Astrocyte of the spinal cord (primary cell): ENCODE results near the gene ZC2HC1B.
A peak's percentile ranks its signal among the peaks of the same experiment; 100 is the strongest.
"Not testable (repeated sequence)": the region's sequence is repeated elsewhere in the genome, so short reads cannot be mapped to it uniquely, and the experiment has no call there.

Experiments used
- DNase-seq: peaks from one replicate; pipeline ENCODE4 v3.0.0; 2011; ENCODE audit warnings: low read depth, low spot score
- H3K4me3 ChIP-seq: 2 replicates; pipeline ENCODE4 v1.5.1; 2011; ENCODE audit warnings: low read depth, mild to moderate bottlenecking, low read length, moderate library complexity
- in situ Hi-C: cut with HindIII; loops from 2 replicates; pipeline ENCODE4 v1.10.0; 2017; ENCODE audit warnings: low sequenced_read_pairs
- TF ChIP-seq, protein P1 (sequence below): IDR thresholded peaks from 2 replicates; pipeline ENCODE4 v1.5.1; 2012; ENCODE audit warnings: low read depth, mild to moderate bottlenecking, low read length, inconsistent platforms

ZC2HC1B gene

GRCh38 chr6:143900358-143900757, 36.1 kb downstream of the ZC2HC1B start:
- TF ChIP-seq, protein P1, sequence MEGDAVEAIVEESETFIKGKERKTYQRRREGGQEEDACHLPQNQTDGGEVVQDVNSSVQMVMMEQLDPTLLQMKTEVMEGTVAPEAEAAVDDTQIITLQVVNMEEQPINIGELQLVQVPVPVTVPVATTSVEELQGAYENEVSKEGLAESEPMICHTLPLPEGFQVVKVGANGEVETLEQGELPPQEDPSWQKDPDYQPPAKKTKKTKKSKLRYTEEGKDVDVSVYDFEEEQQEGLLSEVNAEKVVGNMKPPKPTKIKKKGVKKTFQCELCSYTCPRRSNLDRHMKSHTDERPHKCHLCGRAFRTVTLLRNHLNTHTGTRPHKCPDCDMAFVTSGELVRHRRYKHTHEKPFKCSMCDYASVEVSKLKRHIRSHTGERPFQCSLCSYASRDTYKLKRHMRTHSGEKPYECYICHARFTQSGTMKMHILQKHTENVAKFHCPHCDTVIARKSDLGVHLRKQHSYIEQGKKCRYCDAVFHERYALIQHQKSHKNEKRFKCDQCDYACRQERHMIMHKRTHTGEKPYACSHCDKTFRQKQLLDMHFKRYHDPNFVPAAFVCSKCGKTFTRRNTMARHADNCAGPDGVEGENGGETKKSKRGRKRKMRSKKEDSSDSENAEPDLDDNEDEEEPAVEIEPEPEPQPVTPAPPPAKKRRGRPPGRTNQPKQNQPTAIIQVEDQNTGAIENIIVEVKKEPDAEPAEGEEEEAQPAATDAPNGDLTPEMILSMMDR = no peak
- DNase-seq = no peak
- H3K4me3 ChIP-seq = no peak overlapping the region
- in situ Hi-C loops = no loop called here

- TF ChIP-seq, protein P1 = no peak
- H3K4me3 ChIP-seq = no peak overlapping the region
- in situ Hi-C loops = no loop called here
- peak; percentile 6 for DNase-seq
Observed at GRCh38 chr6:143901885-143902750, 37.8 kb downstream of the ZC2HC1B start.

DNA sequence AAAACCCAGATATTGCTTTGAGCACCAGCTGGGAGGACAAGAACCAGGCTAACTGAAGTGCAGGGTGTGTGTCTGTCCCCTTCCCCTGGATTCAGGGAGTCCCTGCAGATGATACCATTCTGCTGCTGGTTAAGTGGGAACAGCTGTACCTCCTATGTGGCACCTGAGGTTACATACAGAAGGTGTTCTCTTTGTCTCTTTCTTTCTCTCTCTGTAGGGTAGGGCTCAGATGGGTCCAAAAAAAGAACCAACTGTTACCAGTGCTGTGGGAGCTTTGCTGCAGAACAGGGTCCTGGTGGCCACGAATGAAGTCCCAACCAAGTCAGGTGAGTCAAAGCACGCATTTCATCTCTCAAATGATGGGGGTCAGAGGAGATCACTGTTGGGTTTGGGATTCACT, 38.6 kb downstream of the ZC2HC1B start:
- no peak overlapping the region for H3K4me3 ChIP-seq
- no peak for DNase-seq
- TF ChIP-seq, protein P1 = no peak
- in situ Hi-C loops = no loop called here

DNA sequence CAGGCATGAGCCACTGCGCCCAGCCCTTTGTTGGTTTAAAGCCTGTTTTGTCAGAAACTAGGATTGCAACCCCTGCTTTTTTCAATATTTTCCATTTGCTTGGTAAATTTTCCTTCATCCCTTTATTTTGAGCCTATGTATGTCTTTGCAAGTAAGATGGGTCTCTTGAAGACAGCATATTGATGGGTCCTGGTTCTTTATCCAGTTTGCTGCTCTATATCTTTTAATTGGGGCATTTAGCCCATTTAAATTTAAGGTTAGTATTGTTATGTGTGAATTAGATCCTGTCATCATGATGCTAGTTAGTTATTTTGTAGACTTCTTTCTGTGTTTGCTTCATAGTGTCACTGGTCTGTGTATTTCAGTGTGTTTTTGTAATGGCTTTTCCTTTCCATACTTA, 46.8 kb downstream of the ZC2HC1B start:
- in situ Hi-C loops = no loop called here
- TF ChIP-seq, protein P1 = no peak
- no peak for DNase-seq
- H3K4me3 ChIP-seq = no peak overlapping the region

DNA sequence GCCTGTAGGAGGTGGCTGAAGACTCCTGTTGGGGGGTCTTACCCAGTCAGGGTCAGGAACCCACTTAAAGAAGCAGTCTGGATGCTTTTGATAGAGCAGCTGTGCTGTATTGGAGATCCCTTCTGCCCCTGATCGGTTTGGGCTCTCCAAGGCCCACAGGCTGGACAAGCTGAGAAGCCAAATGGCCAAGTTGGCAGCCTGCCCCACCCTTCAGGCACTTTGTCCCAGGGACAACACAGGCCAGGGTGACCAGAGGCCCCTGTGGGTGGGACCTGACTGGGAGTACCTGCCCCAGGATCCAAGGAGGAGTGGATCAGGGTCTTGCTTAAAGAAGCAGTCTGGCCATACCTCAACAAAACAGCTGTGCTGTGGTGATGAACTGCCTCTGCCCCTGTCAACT, 48.4 kb downstream of the ZC2HC1B start:
- TF ChIP-seq, protein P1 = no peak
- no peak for DNase-seq
- no peak overlapping the region for H3K4me3 ChIP-seq
- in situ Hi-C loops = no loop called here

DNA sequence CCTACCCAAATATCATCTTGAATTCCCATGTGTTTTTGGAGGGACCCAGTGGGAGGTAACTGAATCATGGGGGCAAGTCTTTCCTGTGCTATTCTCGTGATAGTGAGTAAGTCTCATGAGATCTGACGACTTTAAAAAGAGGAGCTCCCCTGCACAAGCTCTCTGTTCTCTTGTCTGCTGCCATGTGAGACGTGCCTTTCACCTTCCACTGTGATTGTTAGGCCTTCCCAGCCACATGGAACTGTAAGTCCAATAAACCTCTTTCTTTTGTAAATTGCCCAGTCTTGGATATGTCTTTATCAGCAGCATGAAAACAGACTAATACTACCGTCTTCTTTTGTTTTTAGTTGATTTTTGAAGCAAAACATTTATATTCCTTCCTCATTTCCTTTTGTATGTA, 52.8 kb downstream of the ZC2HC1B start:
- DNase-seq, H3K4me3 ChIP-seq, in situ Hi-C loops: not testable (repeated sequence)

DNA sequence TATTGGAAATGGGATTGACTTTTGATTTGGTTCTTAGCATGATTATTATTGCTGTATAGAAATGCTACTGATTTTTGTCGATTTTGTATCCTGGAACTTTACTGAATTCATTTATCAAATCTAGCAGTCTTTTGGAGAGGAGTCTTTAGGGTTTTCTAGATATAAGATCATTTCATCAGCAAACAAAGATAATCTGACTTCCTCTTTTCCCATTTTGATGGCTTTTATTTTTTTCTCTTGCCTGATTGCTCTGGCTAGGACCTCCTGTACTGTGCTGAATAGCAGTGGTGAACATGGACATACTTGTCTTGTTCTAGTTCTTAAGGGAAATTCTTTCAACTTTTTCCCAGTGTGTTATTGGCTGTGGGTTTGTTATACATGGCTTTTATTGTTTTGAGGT, 64.6 kb downstream of the ZC2HC1B start:
- no peak for DNase-seq
- TF ChIP-seq, protein P1 = no peak
- H3K4me3 ChIP-seq = no peak overlapping the region
- in situ Hi-C loops = no loop called here
